ENCODE results near the gene SDR42E1. TPM values are rescaled to one million over a fixed set of nuclear protein-coding genes. Genes with fewer than 3 reads are reported as not detected.
A peak's percentile ranks its signal among the peaks of the same experiment; 100 is the strongest.

Gene SDR42E1
- total and polyA plus RNA-seq, 12 donors = 0.36 to 1.6 (median 1.0) TPM

DNA sequence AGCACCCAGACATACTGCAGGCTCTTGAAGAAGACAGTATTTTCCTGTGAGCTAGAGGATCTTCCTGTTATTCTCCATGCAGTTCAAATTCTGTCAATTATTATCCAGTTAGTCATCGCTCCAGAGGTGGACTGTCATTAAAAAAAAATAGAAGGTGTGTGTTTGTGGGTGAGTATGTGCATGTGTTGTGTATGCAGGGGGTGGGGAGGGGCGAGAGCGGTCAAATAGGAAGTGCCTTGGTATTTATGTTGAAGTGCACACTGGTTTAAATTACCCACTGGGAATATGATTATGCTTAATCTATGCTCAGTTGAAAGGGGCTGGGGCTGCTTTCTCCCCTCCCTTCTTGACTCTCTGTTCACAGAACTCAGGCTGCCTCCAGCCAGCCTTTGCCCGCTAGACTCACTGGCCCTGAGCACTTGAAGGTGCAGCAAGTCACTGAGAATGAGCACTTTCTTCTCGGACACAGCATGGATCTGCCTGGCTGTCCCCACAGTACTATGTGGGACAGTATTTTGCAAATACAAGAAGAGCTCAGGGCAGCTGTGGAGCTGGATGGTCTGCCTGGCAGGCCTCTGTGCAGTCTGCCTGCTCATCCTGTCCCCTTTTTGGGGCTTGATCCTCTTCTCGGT lies 23.8 kb upstream of the SDR42E1 start, which contains the start of gene HSD17B2:
HSD17B2 (plus strand) TSS at position 273 of the 632 bp plus-strand sequence; CDS start at position 445, 172 bp downstream.
- WGBS, 2 donors = 74 to 80% methylated on average over 6 of the region's 6 CpGs

DNA sequence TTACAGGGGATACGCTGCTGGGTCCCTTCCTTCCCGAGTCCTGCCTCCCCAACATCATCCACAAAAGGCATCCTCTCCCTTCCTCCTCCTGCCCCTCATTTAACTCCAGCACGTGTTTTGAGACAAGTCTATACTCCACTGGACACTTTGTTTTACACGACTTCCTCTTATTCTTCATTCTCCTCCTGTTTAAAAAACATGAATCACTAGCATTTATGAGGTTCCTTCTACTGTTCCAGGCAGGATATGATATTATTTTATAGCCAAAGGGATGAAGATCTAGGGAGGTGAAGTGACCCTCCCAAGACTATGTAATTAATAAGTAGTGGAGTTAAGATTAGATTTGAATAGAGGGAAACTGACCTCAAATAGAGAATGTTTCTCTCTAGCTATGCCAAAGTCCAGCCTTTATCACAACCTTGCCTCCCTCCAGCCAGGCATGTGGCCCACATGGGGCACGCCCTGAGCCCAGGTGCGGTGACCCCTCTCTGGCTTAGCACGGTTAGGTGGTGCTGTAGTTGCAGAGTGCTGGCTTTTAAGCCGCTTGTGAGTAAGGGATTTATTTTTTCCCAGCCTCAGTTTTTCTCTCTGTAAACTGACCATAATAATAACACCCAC lies 22.5 kb upstream of the SDR42E1 start:
- Histone ChIP-seq H3K4me1 (no peaks in the 10 kb centered on the region), H3K9me3 (no peaks in the 10 kb centered on the region), H3K27ac (no peak overlapping the region), H3K27me3 (peaks cover 0 to 17% (median 4%) of the 10 kb centered on the region in 7 donors), H3K4me3 (no peak overlapping the region), H3K36me3 (no peaks in the 10 kb centered on the region)
- intact Hi-C loops (cut with DNase I) = loop anchor here in 8 of 10 donors (5.0 to 10.0 kb wide), 4 partner anchors 191 to 201 kb away; no protein-coding TSS in a partner anchor
- WGBS, 2 donors = 58 to 61% methylated on average over 8 of the region's 8 CpGs
- ATAC-seq = peak in 1 of 8 donors; percentile 42
- no peak for DNase-seq
- TF ChIP-seq, protein P1, sequence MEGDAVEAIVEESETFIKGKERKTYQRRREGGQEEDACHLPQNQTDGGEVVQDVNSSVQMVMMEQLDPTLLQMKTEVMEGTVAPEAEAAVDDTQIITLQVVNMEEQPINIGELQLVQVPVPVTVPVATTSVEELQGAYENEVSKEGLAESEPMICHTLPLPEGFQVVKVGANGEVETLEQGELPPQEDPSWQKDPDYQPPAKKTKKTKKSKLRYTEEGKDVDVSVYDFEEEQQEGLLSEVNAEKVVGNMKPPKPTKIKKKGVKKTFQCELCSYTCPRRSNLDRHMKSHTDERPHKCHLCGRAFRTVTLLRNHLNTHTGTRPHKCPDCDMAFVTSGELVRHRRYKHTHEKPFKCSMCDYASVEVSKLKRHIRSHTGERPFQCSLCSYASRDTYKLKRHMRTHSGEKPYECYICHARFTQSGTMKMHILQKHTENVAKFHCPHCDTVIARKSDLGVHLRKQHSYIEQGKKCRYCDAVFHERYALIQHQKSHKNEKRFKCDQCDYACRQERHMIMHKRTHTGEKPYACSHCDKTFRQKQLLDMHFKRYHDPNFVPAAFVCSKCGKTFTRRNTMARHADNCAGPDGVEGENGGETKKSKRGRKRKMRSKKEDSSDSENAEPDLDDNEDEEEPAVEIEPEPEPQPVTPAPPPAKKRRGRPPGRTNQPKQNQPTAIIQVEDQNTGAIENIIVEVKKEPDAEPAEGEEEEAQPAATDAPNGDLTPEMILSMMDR (IDR thresholded peaks at IDR 0.05) = no peak

More for the DNA sequence above, 23.8 kb upstream of the SDR42E1 start, which contains the start of gene HSD17B2:
- H3K4me3 ChIP-seq = no peak within 1 kb of the TSS
- no peaks in the 10 kb centered on the region for H3K4me1 ChIP-seq
- TF ChIP-seq, protein P1 (IDR thresholded peaks at IDR 0.05) = no peak
- no peaks in the 10 kb centered on the region for H3K9me3 ChIP-seq
- intact Hi-C loops (cut with DNase I) = loop anchor here in 8 of 10 donors (5.0 to 10.0 kb wide), 4 partner anchors 190 to 200 kb away; no protein-coding TSS in a partner anchor
- H3K27ac ChIP-seq = no peak within 1 kb of the TSS
- H3K27me3 ChIP-seq = peaks cover 0 to 19% (median 4%) of the 10 kb centered on the region in 7 donors
- H3K36me3 ChIP-seq = no peaks in the 10 kb centered on the region
- ATAC-seq (no peak), DNase-seq (no peak)

DNA sequence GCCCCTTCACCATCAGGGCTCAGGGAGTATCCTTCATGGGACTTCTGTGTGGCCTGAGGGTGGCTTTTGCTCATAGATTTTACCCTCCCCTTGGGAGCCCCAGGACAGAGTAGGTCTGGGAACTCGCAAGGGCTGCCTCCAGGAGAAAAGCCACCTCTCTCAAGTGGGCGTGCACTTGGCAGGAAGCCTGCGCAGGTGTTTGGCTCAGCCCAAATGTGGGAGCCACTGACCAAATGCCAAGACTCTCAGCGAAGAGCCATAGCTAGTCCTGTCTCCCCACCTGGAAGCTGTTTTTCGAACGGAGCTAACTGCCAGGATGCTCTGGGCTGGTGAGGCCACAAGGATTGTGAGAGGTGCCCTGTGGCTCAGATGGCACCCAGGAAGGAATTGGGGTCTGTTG lies 21.7 kb upstream of the SDR42E1 start:
- ATAC-seq (no peak), DNase-seq (no peak)
- no peak overlapping the region for H3K4me3 ChIP-seq
- no peaks in the 10 kb centered on the region for H3K36me3 ChIP-seq
- whole genome bisulfite sequencing, 2 donors = 85 to 93% methylated on average over 6 of the region's 6 CpGs
- no peak overlapping the region for H3K27ac ChIP-seq
- no peaks in the 10 kb centered on the region for H3K9me3 ChIP-seq
- intact Hi-C loops (cut with DNase I) = loop anchor here in 8 of 10 donors (5.0 to 10.0 kb wide), 4 partner anchors 192 to 202 kb away; no protein-coding TSS in a partner anchor
- H3K27me3 ChIP-seq = peaks cover 0 to 17% (median 4%) of the 10 kb centered on the region in 7 donors
- H3K4me1 ChIP-seq = no peaks in the 10 kb centered on the region
- TF ChIP-seq, protein P1 (IDR thresholded peaks at IDR 0.05) = no peak

Measured in heart right ventricle (tissue), 16 donors.